ENCODE data around the gene CYP4F2.
"Not testable (repeated sequence)": the region's sequence is repeated elsewhere in the genome, so short reads cannot be mapped to it uniquely, and the experiment has no call there.

Gene CYP4F2

DNA sequence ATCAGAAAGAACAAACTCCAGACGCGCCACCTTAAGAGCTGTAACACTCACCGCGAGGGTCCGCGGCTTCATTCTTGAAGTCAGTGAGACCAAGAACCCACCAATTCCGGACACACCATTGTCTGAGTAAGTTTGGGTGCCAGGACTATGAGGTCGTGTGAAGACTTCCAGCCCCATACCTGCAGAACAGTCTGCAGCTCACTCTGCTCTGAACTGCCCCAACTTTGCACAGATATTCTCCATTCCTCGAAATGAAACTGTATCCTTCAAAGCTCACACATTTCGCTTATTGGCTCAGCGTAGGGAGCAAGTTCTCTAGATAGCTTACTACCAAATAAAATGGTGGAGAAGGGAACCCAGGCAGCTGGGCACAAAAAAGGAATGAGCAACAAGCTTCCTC lies 2.6 kb upstream of the CYP4F2 start:
- DNase-seq (ENCODE audit: low read depth in 2 of 2): no peak

DNA sequence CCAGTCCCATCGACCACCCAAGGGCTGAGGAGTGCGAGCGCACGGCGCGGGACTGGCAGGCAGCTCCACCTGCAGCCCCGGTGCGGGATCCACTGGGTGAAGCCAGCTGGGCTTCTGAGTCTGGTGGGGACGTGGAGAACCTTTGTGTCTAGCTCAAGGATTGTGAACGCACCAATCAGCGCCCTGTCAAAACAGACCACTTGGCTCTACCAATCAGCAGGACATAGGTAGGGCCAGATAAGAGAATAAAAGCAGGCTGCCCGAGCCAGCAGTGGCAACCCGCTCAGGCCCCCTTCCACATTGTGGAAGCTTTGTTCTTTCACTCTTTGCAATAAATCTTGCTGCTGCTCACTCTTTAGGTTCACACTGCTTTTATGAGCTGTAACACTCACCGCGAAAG lies 2.2 kb upstream of the CYP4F2 start:
- not testable (repeated sequence) for DNase-seq (ENCODE audit: low read depth in 2 of 2)

DNA sequence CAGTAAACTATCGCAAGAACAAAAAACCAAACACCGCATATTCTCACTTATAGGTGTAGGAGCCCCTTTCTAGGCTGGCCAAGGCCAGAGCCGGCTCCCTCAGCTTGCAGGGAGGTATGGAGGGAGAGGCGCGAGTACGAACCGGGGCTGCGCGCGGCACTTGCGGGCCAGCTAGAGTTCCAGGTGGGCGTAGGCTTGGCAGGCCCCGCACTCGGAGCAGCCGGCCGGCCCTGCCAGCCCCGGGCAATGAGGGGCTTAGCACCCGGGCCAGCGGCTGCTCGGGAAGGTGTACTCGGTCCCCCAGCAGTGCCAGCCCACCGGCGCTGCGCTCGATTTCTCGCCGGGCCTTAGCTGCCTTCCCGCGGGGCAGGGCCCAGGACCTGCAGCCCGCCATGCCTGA lies 1.7 kb upstream of the CYP4F2 start:
- DNase-seq (ENCODE audit: low read depth in 2 of 2): not testable (repeated sequence)

DNA sequence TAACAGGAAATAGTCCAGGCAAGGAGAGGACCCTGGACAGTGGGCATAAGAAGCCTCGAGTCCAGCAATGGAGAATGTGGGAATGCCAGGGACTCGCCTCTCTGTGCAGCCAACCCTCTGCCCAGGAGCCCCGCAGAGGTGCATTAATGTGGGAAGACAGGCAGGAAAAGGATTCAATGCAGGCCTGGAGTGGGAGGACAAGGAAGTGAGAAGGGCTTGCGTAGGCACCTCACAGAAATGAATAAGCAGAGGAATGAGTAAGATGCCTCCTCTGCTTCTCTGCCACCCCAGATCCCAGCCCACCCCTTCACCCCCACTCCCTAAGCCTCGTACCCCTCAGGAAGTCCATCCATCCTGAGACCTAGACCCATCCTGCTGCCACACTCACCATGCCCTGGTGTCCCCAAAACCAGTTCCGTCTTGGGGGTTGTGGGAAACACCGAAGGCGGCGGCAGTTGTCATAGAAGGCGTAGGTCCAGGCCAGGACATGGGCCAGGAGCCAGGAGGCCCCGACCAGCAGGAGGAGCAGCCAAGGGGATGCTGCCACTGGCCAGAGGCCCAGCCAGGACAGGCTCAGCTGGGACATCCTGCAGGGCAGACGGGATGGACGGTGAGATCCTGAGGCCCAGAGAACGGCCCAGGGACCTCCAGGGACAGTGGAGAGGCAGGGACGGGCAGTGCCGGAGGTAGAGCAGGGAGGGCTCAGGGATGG lies 692 bp downstream of the CYP4F2 start:
- DNase-seq (ENCODE audit: low read depth in 2 of 2): no peak

DNA sequence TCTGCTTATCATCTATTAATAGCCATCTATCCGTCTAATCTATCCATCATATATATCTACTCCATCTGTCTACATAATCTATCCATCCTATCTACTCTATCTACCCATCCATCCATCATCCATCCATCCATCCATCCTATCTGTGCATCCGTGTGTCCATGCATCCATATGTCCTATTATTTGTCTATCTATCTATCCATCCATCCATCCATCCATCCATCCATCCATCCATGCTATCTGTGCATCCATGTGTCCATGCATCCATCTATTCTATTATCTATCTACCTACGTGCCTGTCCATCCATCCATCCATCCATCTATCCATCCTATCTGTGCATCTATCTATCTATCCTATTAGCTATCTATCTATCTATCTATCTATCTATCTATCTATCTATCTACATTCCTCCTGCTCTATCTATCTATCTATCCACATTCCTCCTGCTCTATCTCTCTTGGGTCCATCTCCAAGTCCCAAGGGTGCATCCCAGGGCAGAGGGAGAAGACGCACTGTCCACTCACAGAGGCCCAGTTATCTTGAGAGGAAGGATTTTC lies 1.9 kb downstream of the CYP4F2 start:
- DNase-seq (ENCODE audit: low read depth in 2 of 2): no peak

DNA sequence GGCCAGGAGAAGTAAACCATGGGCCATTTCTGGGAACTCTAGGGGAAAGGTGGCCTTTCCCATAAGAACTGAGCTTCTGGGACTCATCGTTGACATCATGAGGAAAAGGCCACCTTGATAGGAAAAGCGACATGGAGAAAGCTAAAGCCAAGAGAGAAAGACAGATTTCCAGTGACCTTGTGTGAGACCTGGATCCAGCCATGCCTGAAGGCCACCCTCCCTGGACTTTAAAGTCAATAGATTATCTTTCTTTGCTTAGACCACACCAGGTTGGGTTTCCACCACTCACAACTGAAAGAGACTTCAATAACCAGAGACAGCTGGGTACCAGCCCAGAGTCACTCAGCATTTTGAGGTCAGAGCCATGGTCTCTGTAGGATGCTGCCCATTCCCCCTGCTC lies 3.5 kb downstream of the CYP4F2 start:
- no peak for DNase-seq (ENCODE audit: low read depth in 2 of 2)

DNA sequence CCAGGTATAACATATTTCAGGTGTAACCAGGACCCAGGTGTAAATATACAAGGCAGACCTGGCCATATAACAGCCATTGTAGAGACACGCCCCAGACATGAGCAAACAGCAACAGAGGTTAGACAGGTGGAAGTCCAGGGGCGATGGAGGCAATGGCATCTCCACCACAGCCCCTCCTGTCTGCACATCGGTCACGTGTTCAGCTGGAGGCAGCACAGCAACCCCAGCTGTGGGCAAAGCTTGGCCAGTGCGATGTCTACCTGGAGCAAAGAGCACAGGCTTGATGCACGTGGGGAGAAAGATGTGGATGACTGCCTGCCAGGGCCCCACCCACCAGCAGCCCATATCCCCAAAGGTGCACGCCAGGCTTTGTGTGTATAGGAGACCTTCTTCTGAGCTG lies 4.4 kb downstream of the CYP4F2 start:
- no peak for DNase-seq (ENCODE audit: low read depth in 2 of 2)

DNA sequence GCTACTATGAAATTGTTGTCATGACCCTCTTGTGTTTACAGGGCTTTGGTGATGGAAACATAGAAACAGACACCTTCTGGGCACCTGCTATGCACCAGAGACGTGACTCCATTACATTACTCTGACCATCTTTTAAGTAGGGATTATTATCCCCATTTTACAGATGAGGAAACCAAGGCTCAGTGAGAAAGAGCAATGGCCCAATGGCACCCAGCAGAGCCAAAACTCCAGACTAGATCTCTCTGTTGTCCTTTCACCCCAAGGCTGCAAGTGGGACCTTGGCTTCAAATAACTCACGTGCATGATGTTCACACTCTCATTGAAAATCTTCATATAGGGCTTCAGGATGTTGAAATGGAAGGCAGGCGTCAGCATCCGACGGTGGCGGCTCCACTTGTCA lies 5.9 kb downstream of the CYP4F2 start:
- no peak for DNase-seq (ENCODE audit: low read depth in 2 of 2)

DNA sequence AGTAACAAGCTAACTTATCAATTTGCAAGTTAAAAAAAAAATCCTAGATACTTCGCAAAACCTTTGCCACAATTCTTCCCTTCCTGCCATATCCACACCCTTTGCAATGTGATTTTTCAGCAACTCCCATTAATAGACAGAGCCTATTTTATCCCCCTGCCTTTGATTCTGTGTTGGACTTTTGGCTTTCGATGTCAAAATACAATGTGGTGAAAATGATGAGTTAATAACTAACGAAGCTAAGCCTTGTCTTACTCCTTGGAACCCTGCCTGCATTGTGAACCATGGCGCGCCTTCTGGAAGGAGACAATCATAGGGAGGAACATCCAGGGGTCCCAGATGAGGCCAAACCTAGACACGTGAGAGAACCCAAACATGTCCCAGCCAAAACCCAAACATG lies 6.4 kb downstream of the CYP4F2 start:
- DNase-seq (ENCODE audit: low read depth in 2 of 2): no peak

DNA sequence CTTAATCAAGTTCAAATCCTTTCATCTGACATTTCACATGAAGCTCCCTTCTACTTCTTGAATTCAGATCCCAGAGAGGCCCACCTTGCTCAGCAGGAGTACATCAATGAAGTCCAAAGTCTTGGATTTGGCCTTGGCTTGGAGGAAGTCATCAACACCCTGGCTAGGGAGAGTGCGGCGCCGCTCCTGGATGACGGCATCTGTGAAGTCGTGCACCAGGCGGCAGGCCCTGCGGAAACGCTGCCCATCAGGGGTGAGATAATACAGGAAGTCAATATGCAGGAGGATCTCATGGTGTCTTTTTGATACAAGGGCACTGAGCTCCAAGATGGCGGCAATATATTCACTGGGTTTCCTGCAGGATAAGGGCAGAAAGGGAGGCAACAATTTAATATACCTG lies 8.5 kb downstream of the CYP4F2 start:
- not testable (repeated sequence) for DNase-seq (ENCODE audit: low read depth in 2 of 2)

DNA sequence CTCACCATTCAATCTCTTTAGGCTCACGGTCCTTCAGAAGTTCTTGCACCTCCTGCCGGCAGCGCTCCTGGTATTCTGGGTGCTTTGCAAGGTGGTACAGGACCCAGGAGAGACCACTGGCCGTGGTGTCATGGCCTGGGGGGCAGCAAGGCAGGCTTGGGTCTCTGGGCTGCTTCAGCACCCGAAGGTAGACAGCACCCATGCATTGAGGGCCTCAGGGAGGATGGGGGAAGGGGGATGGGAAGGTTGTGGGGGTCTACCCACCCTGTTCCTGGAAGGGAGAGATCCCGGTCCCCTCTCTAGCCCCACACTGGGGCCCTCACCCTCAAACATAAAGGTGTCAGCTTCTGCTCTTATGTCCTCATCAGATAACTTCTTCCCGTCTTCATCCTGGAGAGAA lies 12.0 kb downstream of the CYP4F2 start:
- DNase-seq (ENCODE audit: low read depth in 2 of 2): no peak

DNA sequence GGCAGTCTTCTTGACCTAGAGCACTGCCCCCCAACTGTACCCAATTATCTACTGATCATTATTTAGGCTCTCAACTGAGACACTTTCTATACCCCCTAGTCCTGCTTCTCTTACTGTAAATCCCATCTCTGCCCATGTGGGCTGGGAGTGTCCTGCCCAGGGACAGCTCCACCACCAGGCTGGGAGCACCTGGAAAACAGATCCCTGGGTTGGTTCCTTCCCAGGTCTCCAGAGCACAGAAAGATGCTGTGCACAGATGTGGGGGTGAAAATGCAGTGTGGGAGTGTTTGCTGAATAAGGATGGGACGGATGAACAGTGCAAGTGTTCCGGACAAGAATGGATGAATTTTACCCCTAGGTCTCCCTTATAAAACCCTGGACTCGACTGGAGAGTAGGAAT lies 12.7 kb downstream of the CYP4F2 start:
- DNase-seq (ENCODE audit: low read depth in 2 of 2): no peak

DNA sequence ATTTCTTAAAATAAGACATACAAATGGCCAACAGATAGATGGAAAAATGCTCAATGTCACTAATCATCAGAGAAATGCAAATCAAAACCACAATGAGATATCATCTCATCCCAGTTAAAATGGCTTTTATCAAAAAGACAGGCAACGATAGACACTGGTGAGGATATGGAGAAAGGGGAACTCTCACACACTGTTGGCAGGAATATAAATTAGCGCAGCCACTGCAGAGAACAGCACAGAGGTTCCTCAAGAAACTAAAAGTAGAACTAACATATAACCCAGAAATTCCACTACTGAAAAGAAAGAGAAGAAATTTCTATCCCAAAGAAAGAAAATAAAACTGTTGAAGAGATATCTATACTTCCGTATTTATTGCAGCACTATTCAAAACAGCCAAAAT lies 14.5 kb downstream of the CYP4F2 start:
- DNase-seq (ENCODE audit: low read depth in 2 of 2): not testable (repeated sequence)

DNA sequence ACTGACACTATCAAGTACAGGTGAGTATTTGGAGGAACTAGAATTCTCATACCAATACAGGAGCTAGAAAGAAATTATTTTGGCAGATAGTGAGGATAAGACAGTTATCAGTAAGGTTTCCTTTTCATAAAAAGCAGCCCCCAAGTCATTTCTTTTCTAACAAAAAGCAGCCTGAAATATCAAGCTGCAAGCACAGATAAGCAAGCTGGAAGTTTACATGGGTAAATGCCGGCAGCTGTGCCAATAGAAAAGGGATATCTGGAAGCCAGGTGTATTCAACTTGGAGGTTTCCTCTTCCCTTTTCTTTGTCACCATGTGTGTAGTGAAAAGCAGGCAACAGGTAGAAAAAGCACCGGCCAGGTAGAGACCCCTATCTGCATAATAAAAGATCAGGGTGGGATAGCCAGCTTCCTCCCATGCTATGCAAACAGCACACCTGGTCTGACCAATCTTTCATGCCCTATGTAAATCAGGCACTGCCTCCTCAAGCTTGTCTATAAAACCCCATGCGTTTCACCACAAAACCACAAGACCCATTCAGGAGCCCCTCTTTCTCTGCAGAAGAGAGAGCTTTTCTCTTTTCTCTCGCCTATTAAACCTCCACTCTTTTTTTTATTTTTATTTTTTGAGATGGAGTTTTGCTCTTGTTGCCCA lies 22.9 kb downstream of the CYP4F2 start:
- DNase-seq (ENCODE audit: low read depth in 2 of 2): no peak

DNA sequence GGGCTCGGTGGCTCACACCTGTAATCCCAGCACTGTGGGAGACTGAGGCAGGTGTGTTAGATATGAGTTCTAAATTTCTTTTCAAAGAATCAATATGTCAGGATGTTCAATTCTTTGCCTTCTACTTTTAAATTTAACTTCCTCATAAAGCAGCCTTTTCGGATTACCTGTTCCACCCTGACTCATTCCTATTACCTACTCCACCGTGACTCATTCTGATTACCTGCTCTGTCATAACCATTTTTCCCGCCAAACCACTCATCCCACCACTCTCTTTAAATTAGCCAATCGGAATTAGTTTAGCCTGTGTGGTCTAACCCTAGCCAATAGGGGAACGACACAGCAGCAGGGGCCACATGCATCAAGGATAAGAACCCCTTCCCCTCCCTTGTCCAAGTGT lies 24.1 kb downstream of the CYP4F2 start:
- DNase-seq (ENCODE audit: low read depth in 2 of 2): not testable (repeated sequence)

DNA sequence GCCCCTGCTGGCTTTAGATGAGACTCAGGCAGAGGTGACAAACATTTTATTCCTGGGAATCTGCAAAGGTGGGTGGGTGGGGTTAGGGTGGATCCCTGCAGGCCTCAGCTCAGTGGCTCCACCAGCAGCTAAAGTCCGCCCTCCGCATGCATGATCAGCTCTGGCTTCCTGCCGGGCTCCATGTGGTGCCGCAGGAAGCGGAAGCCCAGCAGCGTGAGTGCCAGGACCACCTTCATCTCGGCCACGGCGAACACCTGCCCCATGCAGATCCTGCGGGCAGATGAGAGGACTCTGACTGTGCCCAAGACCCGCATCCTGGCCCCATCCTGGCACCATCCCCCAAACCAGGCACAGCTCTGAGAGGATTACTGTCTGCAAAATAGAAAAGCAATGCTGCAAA lies 26.3 kb downstream of the CYP4F2 start:
- DNase-seq (ENCODE audit: low read depth in 2 of 2): no peak

DNA sequence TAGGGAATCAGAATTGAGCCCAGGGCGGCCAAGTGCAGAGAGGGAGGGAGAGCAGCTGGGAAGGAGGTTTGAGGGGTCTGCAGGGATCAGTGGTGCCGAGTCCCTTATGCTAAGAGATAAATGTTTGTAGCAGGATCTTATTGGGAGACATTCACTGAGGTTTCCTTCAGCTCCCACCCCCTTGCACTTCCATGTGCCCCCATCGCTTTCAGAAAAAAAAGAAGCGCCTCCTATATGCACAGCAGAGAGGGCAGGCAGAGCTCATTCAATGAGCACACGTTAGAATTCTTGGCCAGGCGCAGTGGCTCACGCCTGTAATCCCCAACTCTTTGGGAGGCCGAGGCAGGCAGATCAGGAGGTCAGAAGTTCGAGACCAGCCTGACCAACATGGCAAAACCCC lies 28.0 kb downstream of the CYP4F2 start:
- no peak for DNase-seq (ENCODE audit: low read depth in 2 of 2)

DNA sequence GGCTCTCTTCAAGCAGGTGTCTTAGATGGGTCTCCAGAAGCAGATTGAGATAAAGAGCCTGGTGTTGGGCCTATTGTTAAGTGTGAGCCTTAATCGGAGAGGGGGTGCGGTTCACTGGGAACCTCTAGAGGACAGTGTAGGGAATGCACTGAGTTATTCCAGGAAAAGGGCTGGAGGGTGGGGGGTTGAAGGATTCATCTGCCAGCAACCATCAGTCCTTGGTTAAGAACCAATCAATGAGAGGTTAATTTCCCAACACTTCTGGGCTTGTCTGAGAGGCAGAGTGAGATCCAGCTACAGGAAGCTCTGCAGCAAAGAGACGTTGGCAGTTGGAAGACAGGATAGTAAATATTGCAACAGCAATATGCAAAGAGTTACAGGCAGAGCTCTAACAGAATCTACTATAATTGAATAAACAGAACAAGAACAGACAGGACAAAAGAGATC lies 28.7 kb downstream of the CYP4F2 start:
- no peak for DNase-seq (ENCODE audit: low read depth in 2 of 2)

DNA sequence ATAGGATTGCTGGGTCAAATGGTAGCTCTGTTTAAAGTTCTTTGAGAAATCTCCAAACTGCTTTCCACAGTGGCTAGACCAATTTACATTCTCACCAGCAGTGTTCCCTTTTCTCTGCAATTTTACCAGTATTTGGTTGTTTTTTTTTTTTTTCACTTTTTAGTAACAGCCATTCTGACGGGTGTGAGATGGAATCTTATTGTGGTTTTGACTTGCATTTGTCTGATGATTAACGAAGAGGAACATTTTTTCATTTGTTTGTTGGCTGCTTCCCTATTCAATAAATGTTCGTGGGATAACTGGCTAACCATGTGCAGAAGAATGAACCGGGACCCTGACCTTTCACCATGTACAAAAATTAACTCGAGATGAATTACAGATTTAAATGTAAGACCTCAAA lies 31.2 kb downstream of the CYP4F2 start:
- DNase-seq (ENCODE audit: low read depth in 2 of 2): no peak

DNA sequence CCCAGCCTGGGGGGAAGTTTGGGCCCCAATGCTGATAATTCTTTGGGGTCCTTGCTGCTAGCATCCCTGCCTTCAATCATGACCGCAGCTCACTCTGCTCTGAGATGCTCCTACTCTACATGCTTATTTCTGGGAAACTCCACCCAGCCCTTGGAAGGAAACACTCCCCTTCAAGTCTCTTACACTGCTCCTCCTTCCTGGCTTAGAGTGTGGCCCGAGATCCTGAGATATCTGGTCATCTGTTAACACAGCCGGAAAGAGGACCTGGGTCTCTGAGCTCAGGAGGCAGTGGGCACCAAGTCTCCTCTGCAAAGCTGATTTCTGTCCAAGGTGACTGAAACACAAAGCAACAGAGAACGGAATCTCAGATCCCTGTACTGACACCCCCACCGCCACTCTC lies 33.0 kb downstream of the CYP4F2 start:
- DNase-seq (ENCODE audit: low read depth in 2 of 2): no peak

DNA sequence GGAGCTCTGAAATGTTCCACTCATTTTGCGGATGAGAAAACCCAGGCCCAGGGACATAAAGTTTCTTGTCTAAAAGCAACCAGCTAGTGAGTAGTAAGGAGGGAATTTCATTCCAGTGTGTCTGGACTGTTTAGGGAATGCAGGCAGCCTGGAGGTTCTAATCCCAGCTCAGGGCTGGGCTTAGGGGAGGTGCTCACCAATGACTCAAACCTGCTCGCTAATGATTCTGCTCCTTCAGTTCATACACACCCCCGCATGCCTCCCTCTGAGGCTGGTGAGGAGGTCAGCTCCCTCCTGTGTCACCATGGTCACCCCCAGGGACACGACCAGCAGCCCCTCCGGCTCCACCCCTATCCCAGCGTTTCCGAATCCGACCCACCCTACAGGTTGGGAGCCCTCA lies 34.6 kb downstream of the CYP4F2 start:
- no peak for DNase-seq (ENCODE audit: low read depth in 2 of 2)

DNA sequence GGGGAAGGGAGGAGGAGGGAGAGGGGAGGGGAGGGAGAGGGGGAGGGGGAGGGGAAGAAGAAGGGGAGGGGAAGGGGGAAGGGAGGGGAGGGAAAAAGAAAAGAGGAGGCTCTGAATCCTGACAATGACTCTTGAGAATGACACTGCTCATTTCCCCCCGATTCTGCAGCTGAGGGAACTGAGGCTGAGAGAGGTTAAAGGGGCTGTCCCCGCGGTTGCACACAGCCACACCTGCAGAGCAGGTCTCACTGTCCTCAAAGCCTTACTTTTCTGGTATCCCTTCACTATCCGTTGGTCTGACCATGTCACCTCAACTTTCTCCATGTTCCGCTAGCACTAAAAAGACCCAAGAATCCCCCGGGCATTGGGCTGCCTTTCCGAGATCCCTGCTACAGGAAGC lies 35.4 kb downstream of the CYP4F2 start:
- DNase-seq (ENCODE audit: low read depth in 2 of 2): no peak

DNA sequence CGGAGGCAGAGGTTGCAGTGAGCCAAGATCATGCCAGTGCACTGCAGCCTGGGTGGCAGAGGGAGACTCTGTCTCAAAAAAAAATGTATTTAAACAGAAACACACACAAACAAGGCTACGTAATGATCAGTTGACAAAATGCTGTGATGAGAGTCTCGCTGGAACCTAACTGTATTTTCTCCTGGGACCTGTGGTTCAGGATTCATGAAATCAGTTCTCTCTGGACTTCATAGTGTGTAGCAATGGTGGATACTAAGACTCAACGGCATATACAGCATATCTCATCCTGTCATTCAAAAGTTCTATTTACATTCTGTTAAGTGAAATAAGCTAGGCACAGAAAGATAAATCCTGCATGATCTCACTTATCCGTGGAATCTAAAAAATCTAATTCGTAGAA lies 37.4 kb downstream of the CYP4F2 start:
- no peak for DNase-seq (ENCODE audit: low read depth in 2 of 2)

All from fibroblast of skin of left quadriceps (primary cell).